GM21619 (cell line): ENCODE data around the gene FLT1.
A peak's percentile ranks its signal among the peaks of the same experiment; 100 is the strongest.

ENCODE experiments used
- ATAC-seq: cut with Tn5 transposase; IDR thresholded peaks from one replicate; pipeline ENCODE4 v1.9.1; 2021; ENCODE audit not compliant: unreplicated experiment

Gene FLT1

DNA sequence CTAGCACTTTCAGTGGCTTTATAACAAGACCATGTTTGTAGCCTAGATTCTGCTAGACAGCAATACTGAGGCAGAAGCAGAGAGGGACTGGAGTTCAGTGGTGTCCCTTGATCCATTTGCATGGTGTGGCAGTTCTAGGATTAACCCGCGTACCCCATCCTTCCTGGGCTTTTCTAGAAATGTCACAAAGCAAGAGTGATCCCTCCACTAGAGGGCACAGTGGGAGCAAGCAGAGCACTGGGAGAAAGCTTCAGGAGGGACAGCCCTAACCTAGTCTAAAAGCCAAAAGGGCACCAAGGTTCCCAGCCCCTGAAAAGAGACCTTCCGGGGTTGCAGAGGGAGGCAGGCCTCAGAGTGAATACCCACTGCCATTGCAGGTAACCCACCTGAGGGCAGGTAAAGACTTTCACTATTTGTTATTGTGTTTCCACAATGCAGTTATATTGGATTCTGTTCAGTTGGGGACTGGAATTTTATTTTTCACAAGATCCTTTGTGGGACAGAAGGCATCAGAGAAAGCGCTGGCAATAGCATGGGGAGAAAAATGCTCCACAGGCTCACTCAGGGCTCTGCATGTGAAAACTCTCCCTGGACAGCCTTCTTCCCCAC is 170.6 kb downstream of the FLT1 start:
- no peak for ATAC-seq

DNA sequence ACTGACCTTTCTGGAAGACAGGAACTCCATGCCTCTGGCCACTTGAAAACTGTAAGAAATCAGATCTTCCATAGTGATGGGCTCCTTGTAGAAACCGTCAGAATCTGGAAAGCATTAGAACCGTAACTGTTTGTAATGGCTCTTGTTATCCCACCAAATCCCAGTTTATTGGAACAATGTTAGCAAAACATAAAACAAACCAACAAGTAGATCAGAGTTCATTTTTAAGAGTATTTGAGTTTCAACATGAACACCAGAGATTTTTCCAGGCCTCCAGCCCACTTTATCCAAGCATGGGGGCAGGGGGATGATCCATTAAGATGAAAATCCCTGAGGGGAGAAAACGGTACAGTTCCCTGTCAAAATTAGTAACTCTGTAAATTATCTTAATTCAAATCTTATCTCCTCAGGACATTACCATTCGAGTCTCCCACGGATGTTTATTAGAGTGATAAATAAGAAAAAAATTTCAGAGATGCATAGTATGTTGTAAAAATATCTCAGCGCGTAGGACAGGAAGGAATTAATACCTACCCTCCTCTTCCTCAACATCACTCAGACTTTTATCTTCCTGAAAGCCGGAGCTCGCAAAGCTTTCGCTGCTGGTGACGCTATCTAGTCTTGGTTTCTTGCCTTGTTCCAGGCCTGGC is 172.5 kb downstream of the FLT1 start:
- ATAC-seq = no peak

DNA sequence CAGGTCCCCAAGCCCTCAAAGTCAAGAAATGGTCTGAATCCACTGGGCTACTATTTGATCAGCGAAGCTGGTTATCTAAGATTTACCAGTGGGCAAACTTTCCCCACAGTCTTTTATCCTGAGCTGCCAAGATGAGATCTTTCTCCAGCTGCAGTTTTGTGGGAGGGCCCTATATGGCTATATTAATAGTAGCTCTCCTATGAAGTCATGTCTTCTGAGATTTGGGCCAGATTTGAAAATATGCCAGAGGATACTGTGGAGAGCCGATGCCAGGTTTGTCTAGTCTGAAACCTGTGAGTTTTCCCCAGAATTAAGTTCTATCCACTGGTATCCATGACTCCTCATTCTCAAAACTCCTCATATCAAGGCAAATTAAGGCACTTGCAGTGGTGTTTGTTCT is 173.2 kb downstream of the FLT1 start:
- no peak for ATAC-seq

GRCh38 chr13:28320884-28321574 is 173.9 kb downstream of the FLT1 start:
- ATAC-seq = no peak

GRCh38 chr13:28320209-28320608 is 174.7 kb downstream of the FLT1 start:
- ATAC-seq = no peak

- no peak for ATAC-seq
Measured at GRCh38 chr13:28319528-28319927, 175.4 kb downstream of the FLT1 start.

DNA sequence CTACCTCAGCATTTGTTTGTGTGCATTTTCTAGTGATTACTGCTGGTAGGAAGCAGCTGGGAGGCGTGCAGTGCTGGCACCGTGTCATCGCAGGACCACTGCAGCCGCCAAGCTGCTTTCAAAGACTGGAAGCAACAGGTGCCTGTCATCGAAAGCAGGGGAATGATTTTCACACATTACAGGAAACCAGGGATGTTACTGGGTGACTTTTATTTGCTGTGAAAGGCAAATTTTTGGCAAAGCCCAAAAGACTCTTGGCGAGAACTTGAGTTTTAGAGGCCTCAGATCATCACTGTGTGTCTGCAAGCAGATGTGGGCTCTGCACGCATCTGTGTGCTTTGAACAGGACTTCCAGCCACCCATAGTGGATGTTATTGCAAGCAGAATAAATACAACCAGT is 176.4 kb downstream of the FLT1 start:
- no peak for ATAC-seq

GRCh38 chr13:28316836-28317235 is 178.1 kb downstream of the FLT1 start:
- ATAC-seq = no peak

DNA sequence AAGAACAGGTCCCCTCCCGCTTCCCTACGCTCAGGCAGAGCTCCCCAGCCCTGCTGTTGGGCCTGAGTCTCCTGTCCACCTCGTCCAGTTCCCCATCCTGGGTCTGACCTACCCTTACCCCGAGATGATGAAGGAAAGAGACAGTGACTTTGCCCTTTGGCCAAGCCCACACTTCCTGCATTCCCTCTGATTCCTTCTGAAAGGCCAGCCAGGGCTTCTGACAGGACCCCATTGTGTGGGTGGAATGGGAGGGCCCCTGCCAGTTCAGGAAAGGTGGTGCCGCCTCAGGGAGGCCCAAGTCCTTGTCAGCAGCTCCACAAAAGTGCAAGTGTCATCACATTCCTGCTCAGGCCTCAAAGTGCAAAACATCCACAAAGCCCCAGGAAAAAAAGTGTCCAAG is 178.8 kb downstream of the FLT1 start:
- ATAC-seq = no peak

GRCh38 chr13:28314879-28315278 is 180.0 kb downstream of the FLT1 start:
- no peak for ATAC-seq

GRCh38 chr13:28313579-28313978 is 181.3 kb downstream of the FLT1 start:
- ATAC-seq = no peak

DNA sequence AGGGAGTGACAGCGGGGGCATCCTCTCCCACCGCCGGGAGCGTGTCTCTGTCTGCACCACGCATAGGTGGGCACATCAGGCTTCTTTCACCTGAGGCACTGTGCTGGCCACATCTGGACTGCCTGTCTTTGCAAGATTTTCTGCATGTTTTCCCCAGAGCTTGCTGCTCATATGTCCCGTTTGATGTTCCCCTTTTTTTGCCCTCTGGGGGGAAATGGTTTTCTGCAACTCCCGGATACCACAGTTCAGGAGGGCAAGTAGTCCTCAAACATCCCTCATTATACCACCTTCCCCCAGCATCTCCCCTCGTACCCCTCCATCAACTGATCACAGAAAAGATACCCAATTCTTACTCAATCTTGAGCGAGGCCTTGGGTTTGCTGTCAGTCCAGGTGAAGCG is 188.6 kb downstream of the FLT1 start:
- no peak for ATAC-seq

GRCh38 chr13:28301839-28302238 is 193.1 kb downstream of the FLT1 start:
- ATAC-seq = no peak

DNA sequence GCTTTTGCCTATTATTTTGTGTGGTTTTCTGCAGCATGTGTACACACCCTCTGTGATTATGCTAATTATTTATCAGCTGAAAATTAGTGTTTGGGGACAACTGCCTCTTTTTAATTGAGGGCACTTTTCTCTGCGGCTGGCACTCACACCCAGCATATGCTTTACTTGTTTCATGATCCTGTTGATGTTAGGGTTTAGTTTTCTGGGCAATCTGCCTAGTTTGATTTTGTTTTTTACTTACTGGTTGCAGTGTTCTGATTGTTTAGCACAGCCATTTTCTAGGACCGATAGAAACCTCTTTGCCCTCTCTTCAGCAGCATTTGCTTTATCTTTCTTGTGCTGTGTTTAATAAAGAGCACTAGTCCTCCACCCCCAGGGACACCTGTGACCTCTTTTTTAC is 195.0 kb downstream of the FLT1 start:
- ATAC-seq = no peak

DNA sequence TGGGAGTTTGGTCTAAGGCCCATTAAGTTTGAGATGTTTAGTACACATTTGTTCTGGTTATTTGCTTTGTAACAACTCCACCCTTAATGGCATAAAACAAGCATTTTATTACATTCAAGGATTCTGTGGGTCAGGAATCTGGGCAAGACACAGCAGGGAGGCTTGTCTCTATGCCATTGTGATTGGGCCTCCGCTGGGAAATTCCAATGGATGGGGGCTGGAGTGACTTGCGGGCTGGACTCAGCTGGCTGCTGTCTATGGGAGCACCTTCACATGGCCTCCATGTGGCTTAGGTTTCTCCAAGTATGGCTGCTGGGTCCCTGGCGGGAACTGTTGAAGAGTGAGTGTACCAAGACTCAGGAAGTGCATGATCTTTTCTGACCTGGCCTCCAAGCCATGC is 197.6 kb downstream of the FLT1 start:
- ATAC-seq = no peak

DNA sequence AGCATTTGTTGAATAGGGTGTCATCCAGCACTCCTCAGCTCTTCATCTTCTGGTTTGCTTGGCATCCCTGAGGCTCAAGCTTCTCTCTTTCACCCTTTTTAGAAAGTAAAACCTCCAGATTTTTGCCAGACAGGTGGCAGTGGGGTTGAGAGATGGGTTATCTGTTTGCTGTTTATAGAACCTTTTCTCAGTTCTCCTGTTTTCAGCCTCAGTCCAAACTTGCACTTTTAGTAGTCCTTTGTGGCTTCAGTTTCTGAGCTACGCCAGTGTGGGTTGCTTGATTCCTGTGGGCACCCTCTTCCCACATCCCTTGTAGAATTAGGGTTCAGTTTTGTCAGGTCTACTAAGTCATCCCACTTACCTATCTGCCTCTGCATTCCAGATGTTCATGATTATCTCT is 208.7 kb downstream of the FLT1 start:
- ATAC-seq = no peak

GRCh38 chr13:28283600-28283999 is 211.3 kb downstream of the FLT1 start:
- ATAC-seq = no peak

GRCh38 chr13:28282451-28282850 is 212.5 kb downstream of the FLT1 start:
- ATAC-seq = no peak

GRCh38 chr13:28273919-28274318 is 221.0 kb downstream of the FLT1 start:
- ATAC-seq = no peak

DNA sequence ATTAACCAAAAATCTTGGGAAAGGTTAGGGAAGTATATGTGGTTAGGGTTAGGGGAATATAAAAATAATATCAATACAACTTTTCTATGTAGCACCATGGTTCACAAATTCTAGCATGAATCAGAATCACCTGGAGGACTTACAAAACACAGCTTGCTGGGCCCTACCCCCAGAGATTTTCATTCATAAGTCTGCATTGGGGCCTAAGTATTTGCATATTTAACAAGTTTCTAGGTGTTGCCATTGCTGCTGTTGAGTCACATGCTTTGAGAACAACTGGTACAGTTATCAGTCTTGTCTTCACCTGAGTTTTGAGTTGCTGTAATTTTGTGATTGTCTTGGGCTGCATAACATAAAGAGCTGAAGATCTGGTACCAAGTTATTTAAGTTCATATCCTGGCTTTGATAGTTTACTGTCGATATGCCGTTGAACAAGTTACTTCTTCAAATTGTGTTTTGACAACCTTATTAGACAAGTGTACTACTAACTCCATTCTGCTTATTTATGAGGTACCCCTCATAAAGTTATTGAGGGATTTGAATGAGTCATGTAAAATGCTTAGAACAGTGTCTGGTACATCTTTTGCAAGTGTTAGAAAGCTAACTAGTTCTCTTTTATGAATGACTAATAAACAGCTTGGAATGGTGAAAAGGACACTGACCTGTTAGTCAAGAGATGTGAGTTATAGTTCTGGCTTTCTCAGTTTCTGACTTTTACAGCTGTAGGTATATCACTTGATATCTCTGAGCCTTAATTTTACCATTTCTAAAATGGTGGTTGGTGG is 223.7 kb downstream of the FLT1 start:
- ATAC-seq = no peak

DNA sequence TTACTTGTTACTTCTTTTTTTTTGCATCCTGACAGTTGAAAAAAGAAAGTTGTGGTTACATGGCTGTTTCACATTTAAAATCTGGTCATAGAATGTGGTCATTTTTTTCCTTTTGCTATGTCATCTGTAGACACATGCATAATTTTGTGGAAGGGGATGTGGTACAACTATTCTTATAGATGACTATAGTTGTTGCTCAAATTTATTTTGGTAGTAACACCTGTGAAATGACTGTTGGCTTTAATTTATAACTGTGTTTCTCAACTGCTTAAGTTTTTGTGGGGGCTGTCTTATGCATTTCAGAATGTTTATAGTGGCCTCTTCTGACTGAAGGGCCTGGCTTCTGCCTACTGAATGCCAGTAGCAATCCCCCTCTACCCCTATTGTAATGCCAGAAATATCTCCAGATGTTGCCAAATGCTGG is 226.1 kb downstream of the FLT1 start:
- ATAC-seq = peak; percentile 98

GRCh38 chr13:28267497-28267896 is 227.4 kb downstream of the FLT1 start:
- ATAC-seq = no peak
